Pancreas (tissue), 10 donors: ENCODE results near the gene KCNIP1. TPM values are rescaled to one million over a fixed set of nuclear protein-coding genes. Genes with fewer than 3 reads are reported as not detected.
A peak's percentile ranks its signal among the peaks of the same experiment; 100 is the strongest.

ENCODE experiments used
- ATAC-seq, 4 donors: fragments of 200-7000 bp; cut with Tn5 transposase; one replicate each; pipeline versions ENCODE4 v1.8.0 to v1.9.1; 2020; ENCODE audit warnings: mild to moderate bottlenecking in 4 of 4, moderate library complexity in 4 of 4
- DNase-seq, 6 donors: peaks; one replicate each; pipeline ENCODE4 v3.0.0-alpha.2; 2020
- FAIRE-seq: peaks from 2 replicates; lab custom pipeline; 2012; peaks lifted over from hg19 to GRCh38; lab: Jason Lieb, UNC
- H3K27ac ChIP-seq, 4 donors: fragments of 200-600 bp; sonication (generic); 1 replicate in 3 of 4; 2 replicates in 1 of 4; pipeline versions ENCODE4 v1.5.0 to v1.8.0; 2020
- H3K27me3 ChIP-seq, 4 donors: fragments of 200-600 bp; one replicate each; pipeline ENCODE4 v1.8.0; 2021
- H3K36me3 ChIP-seq, 3 donors: fragments of 200-600 bp; sonication (generic) in 1 of 3; one replicate each; pipeline versions ENCODE4 v1.5.0 to v1.8.0; 2020 to 2021
- H3K4me1 ChIP-seq, 3 donors: fragments of 200-600 bp; one replicate each; pipeline ENCODE4 v1.8.0; 2021
- H3K4me3 ChIP-seq, 4 donors: fragments of 200-600 bp; sonication (generic) in 2 of 4; one replicate each; pipeline versions ENCODE4 v1.5.0 to v1.8.0; 2020 to 2021
- H3K9me3 ChIP-seq, 4 donors: fragments of 200-600 bp; one replicate each; pipeline ENCODE4 v1.8.0; 2021
- WGBS, 2 donors: extraction: QIAGEN DNeasy Blood & Tissue Kit; methylation state at CpG; one replicate each; pipeline ENCODE4 v1.1.7; 2013; 5-methylcytosine and 5-hydroxymethylcytosine counted together
- intact Hi-C, 3 donors: fragments of 100-400 bp; cut with DNase I; formaldehyde crosslinking; loops; one replicate each; pipeline versions ENCODE4 v1.11.1 to v1.14.2; 2022
- polyA plus RNA-seq, 2 donors: library from polyadenylated mRNA; stranded (reverse); fragments of 200-250 nt; gene quantifications; one replicate each; pipeline ENCODE4 v1.2.3, GENCODE V29; 2013
- total RNA-seq, 6 donors: library from RNA; stranded (reverse); fragmentation: NEBNext Ultra II Directional in 4 of 6; extraction: Animal tissue kit (Norgen Biotek cat#: 25700) in 4 of 6; gene quantifications; one replicate each; pipeline versions ENCODE4 v1.2.1 to v1.2.4, GENCODE V29; 2021 to 2023
- TF ChIP-seq, protein P1 (sequence below), 4 donors: fragments of 200-600 bp; sonication (generic) in 3 of 4; IDR thresholded peaks; one replicate each; pipeline versions ENCODE4 v1.5.0 to v1.8.0; 2021; ENCODE audit warnings: antibody characterized with exemption in 4 of 4
- donor health status: healthy with polysubstance abuse.
- donor health status: DM: no; HTN: no; CAD: no; lungs with moderate emphysema.
- donor health status: DM: no; HTN: no; CAD: no.
- donor health status: control.
- donor health status: control.
- donor health status: Bipolar disorder and iron deficiency.
- donor health status: DM: yes; HTN: yes; CAD: no.
- donor health status: DM: no; HTN: no; CAD: no.
- donor health status: DM: no; HTN: no; CAD: no.
- donor health status: DM: yes; HTN: yes; CAD: no.

The KCNIP1 gene
- total and polyA plus RNA-seq, 8 donors: 0.31 to 10.3 (median 1.1) TPM

DNA sequence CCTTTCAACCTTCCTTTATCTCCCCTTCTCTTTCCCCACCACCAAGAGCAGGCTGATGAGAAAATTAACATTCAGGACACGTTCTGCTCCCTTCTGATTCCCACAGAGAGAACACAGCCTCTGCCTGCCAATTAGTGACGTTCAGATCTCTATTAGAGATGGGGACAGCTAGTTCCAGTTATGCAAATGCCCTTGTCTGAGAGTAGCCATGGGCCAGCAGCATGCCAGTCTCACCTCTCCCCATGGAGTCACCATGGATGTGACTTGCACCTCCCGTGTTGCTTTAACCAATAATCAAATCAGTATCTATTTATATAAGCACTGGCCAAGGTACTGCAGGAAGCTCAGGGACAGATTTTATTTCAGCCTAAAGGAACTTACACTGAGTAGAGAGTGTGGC lies 61.3 kb downstream of the KCNIP1 start:
- peaks cover 0 to 4% (median 0%) of the 10 kb centered on the region in 4 donors for H3K27me3 ChIP-seq
- peaks cover 0 to 3% (median 0%) of the 10 kb centered on the region in 3 donors for H3K4me1 ChIP-seq
- H3K36me3 ChIP-seq: no peaks in the 10 kb centered on the region
- H3K4me3 ChIP-seq: no peak overlapping the region
- 29 to 33% methylated on average over 3 of the region's 3 CpGs for WGBS, 2 donors
- FAIRE-seq (no peak), DNase-seq (no peak), ATAC-seq (peak in 2 of 4 donors; percentile 25 to 30)
- no peak overlapping the region for H3K27ac ChIP-seq
- intact Hi-C loops: no loop called here
- TF ChIP-seq, protein P1, sequence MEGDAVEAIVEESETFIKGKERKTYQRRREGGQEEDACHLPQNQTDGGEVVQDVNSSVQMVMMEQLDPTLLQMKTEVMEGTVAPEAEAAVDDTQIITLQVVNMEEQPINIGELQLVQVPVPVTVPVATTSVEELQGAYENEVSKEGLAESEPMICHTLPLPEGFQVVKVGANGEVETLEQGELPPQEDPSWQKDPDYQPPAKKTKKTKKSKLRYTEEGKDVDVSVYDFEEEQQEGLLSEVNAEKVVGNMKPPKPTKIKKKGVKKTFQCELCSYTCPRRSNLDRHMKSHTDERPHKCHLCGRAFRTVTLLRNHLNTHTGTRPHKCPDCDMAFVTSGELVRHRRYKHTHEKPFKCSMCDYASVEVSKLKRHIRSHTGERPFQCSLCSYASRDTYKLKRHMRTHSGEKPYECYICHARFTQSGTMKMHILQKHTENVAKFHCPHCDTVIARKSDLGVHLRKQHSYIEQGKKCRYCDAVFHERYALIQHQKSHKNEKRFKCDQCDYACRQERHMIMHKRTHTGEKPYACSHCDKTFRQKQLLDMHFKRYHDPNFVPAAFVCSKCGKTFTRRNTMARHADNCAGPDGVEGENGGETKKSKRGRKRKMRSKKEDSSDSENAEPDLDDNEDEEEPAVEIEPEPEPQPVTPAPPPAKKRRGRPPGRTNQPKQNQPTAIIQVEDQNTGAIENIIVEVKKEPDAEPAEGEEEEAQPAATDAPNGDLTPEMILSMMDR (IDR thresholded peaks at IDR 0.05): no peak
- no peaks in the 10 kb centered on the region for H3K9me3 ChIP-seq

GRCh38 chr5:170569101-170569500 lies 65.3 kb downstream of the KCNIP1 start:
- H3K27ac ChIP-seq: no peak overlapping the region
- H3K36me3 ChIP-seq: no peaks in the 10 kb centered on the region
- peaks cover 0 to 4% (median 0%) of the 10 kb centered on the region in 4 donors for H3K27me3 ChIP-seq
- intact Hi-C loops: no loop called here
- no peak overlapping the region for H3K4me3 ChIP-seq
- FAIRE-seq: no peak
- no peak for DNase-seq
- H3K4me1 ChIP-seq: peaks cover 0 to 5% (median 0%) of the 10 kb centered on the region in 3 donors
- H3K9me3 ChIP-seq: no peaks in the 10 kb centered on the region
- TF ChIP-seq, protein P1 (IDR thresholded peaks at IDR 0.05): no peak
- WGBS, 2 donors: 59 to 72% methylated on average over 5 of the region's 5 CpGs
- no peak for ATAC-seq

GRCh38 chr5:170570476-170570875 lies 66.7 kb downstream of the KCNIP1 start:
- H3K4me3 ChIP-seq: no peak overlapping the region
- H3K36me3 ChIP-seq: no peaks in the 10 kb centered on the region
- FAIRE-seq (no peak), ATAC-seq (peak in 2 of 4 donors; percentile 68), DNase-seq (peak in 3 of 6 donors; percentile 39 to 65 (median 62))
- TF ChIP-seq, protein P1 (IDR thresholded peaks at IDR 0.05): no peak
- peaks cover 0 to 5% (median 0%) of the 10 kb centered on the region in 3 donors for H3K4me1 ChIP-seq
- WGBS, 2 donors: 6 to 9% methylated on average over 8 of the region's 8 CpGs
- H3K9me3 ChIP-seq: no peaks in the 10 kb centered on the region
- peaks cover 0 to 4% (median 0%) of the 10 kb centered on the region in 4 donors for H3K27me3 ChIP-seq
- intact Hi-C loops: no loop called here
- no peak overlapping the region for H3K27ac ChIP-seq

DNA sequence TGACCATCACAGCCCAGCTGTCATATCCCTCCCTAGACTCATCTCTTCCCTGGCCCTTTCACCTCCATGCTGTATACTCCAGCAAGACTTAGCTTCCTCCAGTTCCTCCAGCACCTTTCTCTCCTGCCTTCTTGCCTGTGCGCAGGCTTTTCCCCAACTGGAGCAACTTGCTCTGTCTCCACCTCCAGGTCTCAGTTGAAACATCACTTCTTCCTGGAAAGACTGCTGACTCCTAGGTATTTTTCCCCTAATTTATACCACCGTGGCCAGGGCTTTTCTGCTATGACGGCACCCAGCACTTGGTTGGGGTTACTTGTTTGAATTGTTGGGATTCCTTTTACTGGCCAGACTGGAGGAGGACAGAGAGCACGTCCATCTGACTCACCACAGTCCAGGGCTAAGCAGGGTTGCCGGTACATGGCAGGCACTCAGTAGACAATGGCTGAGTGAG lies 67.5 kb downstream of the KCNIP1 start:
- WGBS, 2 donors: 20 to 23% methylated on average over 5 of the region's 5 CpGs
- intact Hi-C loops: no loop called here
- no peak for DNase-seq
- no peak for FAIRE-seq
- ATAC-seq: peak; percentile 42 to 68 (median 52)
- Histone ChIP-seq H3K4me1 (peaks cover 0 to 5% (median 0%) of the 10 kb centered on the region in 3 donors), H3K27me3 (peaks cover 0 to 4% (median 0%) of the 10 kb centered on the region in 4 donors), H3K36me3 (no peaks in the 10 kb centered on the region), H3K9me3 (no peaks in the 10 kb centered on the region), H3K4me3 (no peak overlapping the region), H3K27ac (no peak overlapping the region)
- TF ChIP-seq, protein P1 (IDR thresholded peaks at IDR 0.05): no peak
